Measurements from ENCODE around the gene PRR18.
"Not testable (repeated sequence)": the region's sequence is repeated elsewhere in the genome, so short reads cannot be mapped to it uniquely, and the experiment has no call there.

The PRR18 gene, protein sequence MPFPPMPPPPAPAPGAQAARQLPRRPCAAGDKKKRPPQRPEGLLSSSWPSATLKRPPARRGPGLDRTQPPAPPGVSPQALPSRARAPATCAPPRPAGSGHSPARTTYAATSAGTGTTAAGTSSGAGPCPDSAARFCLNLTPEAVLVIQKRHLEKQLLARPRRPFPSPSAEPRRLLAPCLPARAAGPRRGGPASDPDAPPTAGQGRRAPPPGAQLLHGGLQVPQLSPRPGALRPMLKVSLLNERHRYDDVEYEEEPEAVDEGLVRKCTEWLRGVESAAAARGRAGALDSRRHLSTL

DNA sequence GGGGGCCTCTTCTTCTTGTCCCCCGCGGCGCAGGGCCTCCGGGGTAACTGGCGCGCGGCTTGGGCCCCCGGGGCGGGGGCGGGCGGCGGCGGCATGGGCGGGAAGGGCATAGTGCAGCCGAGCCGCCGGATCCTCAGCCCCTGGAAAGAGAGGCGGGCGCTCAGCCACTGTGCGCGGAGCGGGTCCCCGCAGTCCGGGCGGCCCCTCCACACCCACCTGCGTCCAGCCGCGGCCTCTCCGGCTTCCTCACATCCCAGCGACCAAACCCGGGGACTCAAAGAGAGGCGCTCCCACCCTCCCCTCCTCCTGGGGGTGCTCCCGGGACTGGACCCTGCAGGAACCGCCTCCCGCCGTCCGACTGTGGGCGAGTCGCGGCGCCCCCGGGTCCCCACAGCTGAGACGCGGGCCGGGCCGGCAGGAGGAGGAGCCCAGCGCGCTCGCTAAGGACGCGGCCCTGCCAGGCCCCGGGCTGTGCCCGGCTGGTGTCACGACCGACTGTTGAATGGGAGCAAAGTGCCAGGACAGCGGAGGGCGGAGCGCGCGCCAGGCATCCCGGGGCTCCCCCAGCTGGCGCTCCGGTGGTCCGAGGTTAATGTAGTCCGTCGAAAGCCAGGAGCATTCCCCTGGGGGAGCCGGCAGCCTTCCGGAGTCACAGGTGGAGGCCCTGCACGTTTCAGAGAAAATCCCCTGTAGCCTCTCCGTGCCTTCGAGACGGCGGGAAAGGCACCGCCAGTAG, at the start of gene PRR18:
Gene PRR18 (minus strand): TSS at position 360 of the 736 bp plus-strand sequence. CDS start 250 bp downstream, at position 110.
- no peak for DNase-seq (ENCODE audit: extremely low read depth in 1 of 2, low read depth in 1 of 2)

DNA sequence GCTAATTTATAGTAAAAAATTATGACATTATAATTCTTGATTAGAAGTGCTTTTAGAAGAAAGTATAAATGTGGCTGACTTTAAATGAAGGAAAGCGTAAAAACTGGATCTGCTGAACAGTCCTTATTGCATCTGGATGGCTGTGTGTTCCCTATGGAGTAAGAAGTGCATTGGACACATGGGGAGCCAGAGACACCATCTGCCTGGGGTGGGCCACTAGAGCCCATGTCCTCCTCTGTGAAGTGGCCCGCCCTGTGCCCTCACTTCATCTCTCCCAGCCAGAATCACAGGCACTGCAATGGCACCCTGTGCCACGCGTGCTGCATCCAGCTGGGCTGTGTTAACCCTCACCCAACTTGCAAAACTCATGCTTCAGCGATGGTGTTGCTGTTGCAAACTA, 47.4 kb upstream of the PRR18 start:
- DNase-seq (ENCODE audit: extremely low read depth in 1 of 2, low read depth in 1 of 2), result no peak

DNA sequence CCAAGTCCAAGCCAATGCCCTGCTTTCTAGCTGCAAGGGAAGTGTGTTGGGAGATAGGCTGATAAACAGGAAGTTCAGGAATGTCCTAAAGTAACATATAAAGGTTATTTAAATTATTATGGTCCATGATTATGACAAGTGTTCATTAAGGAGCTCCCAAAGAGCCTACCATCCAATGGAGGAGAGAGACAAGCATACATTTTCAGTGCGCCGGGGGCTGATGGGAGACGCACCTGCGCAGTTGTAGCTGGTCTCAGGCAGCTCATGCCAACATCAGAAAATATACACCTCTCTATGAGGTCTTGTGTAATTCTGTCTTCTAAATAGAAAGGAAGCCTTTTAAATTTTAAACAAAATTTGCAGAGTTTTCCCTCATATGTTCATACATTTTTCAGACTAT, 46.8 kb upstream of the PRR18 start:
- no peak for DNase-seq (ENCODE audit: extremely low read depth in 1 of 2, low read depth in 1 of 2)

DNA sequence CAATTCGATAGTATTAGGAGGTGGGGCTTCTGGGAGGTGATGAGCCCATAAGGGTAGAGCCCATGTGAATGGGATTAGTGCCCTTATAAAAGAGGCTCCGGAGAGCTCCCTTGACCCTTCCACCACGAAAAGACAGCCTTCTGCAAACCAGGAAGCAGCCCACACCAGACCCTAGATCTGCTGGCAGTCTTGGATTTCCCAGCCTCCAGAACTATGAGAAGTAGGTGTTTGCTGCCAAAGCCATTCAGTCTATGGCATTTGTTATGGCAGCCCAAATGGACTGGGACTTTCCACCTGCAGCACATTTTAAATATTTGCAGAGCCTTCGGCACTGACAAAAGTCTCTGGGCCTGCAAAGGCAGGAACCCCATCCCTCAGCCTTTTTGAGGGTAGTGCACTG, 46.0 kb upstream of the PRR18 start:
- no peak for DNase-seq (ENCODE audit: extremely low read depth in 1 of 2, low read depth in 1 of 2)

DNA sequence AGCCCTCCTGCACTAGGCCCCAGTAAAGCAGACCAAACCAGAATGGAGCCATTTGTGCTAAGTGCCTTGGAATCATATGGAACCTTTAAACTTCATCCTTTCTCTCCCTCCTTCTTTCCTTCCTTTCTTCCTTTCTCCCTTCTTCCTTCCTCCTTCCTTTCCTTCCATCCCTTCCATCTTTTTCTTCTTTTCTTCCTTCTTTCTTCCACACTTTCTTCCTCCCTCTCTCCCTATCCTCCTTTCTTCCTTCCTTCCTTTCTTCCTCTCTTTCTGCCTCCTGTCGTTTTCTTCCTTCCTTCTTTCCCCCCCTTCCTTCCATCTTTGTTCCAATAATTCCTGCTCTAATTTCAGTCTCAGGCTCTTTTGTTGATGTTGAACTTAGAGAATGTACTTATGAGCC, 45.3 kb upstream of the PRR18 start:
- DNase-seq (ENCODE audit: extremely low read depth in 1 of 2, low read depth in 1 of 2), result no peak

DNA sequence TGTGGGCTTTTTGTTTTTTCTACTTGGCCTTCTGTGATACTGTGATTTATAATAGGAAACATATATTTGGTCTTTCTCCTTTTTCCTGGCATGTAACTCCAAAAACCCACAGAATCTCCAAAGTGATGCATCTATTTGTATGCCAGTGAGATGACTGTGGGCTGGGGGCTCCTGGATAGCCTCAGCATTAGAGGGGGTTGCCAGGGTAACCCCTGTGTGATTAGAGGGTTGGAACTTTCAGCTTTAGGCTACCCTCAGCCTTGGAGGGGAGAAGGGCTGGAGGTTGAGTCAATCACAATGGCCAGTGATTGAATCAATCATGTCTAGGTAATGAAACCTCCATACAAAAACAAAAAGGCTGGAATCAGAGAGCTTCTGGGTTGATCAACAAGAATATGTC, 44.7 kb upstream of the PRR18 start:
- no peak for DNase-seq (ENCODE audit: extremely low read depth in 1 of 2, low read depth in 1 of 2)

DNA sequence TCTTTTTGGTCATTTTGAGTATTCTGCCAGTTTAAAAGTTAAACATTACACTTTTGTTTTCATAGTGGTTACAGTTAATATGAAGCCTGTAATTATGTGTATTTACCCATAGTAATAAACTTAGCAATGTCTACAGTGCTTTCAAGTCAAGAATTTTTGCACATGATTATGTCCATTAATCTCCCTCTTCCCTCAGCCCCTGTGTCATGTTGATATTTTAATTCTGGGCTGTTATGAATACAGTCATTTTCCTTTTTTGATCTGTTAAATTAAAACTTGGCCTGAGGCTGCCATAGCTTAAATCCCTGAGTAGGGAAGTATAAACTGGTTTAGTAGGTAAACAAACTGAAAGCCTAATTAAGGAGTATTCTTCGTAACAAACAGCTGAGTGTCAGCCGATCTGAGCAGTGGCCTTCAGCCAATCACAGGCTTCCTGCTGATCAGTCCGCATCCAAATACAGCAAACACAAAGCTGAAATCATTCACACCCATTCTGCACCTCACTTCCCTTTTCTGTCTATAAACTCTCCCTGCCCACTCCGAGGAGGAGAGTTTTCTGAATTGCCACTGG, 43.6 kb upstream of the PRR18 start:
- no peak for DNase-seq (ENCODE audit: extremely low read depth in 1 of 2, low read depth in 1 of 2)

DNA sequence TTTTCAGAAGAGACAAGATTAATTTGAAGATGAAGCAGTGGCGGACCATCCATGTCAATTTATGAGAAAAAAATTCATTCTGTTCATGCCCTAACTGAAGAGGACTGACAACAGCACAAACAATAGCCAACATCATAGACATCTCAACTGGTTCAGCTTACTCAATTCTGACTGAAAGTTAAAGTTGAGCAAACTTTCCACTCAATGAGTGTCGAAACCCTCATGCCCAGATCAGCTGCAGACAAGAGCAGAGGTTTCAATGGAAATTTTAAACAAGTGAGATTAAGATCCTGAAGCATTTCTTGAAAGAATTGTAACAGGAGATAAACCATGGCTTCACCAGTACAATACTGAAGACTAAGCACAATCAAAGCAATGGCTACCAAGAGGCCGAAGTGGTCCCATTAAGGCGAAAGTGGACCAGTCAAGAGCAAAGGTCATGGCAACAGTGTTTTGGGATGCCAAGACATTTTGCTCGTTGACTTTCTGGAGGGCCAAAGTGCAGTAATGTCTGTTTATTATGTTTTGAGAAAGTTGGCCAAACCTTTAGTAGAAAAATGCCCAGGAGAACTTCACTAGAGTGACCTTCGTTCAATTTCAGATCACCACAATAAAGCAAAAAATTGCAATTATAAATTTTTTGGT, 40.2 kb upstream of the PRR18 start:
- DNase-seq (ENCODE audit: extremely low read depth in 1 of 2, low read depth in 1 of 2), result no peak

DNA sequence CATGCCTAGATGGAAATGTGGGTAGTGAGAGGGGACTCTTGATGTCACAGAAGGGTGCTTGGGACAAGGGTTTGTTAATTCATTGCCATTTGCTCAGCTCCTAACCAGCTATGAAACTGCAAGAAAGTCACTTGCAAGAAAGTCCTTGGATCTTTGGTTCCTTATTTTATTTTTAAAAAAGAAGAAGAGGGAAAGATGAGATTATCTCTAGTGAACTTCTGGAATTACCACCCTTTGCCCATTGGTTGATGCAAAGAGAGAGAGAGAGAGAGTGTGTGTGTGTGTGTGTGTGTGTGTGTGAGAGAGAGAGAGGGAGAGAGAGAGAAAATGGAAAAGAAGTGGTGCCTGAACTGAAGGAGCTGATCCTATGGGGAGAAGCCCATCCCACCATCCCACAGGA, 38.8 kb upstream of the PRR18 start:
- DNase-seq (ENCODE audit: extremely low read depth in 1 of 2, low read depth in 1 of 2), result no peak

DNA sequence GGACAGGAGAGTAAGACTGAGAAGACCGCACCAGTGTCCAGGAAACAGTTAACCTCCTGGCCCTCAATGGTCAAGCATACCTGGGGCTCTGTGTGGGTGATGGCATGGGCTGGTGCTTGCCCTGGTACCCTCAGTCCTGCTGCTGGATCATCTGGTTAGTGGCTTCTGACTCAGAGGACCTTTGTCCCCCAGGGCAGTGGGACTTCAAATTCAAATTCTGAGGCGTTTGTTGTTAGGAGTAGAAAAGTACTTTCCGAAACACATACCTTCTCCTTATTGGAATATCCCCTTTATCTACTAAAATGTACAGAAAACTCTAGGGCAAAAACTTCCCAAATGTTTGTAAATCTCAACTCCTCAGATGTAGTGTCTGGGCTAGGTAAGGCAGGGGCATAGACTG, 38.3 kb upstream of the PRR18 start:
- DNase-seq (ENCODE audit: extremely low read depth in 1 of 2, low read depth in 1 of 2), result no peak

DNA sequence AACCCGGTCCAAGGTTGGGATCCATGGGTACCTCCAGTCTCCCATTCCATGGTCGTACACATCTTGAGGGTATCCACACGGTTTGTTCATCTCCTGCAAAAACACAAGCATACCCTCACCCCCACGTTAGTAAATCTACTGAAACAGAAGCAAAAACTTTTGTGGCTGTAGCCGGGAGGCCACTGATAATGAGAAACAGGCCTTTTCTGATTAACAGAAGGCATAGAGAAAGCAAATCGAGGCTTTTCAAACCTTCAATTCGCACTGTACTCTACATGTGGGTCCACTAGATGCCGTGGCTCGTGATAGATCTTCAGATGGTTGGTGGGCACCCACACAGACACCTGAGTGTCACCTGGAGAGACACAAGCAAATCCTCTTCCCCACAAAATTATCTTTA, 37.5 kb upstream of the PRR18 start:
- not testable (repeated sequence) for DNase-seq (ENCODE audit: extremely low read depth in 1 of 2, low read depth in 1 of 2)

DNA sequence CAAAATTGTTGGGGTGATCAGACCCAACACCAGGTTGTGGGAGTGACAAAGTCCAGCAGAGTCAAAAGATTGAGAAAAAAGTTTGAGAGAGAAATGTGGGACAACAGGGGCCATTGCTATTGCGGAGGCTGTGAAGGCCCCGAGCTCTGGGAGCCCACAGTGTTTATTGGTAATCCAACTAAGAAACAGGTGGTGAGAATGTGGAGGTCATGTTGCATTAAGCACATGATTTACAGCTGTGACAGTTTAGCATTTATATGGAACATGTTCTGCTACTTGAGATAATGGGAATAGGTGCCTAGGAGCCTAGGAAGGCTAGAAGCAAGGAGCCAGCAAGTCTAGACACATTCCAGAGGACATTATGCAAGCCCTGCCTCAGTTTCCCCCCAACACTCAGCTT, 36.7 kb upstream of the PRR18 start:
- DNase-seq (ENCODE audit: extremely low read depth in 1 of 2, low read depth in 1 of 2), result not testable (repeated sequence)

DNA sequence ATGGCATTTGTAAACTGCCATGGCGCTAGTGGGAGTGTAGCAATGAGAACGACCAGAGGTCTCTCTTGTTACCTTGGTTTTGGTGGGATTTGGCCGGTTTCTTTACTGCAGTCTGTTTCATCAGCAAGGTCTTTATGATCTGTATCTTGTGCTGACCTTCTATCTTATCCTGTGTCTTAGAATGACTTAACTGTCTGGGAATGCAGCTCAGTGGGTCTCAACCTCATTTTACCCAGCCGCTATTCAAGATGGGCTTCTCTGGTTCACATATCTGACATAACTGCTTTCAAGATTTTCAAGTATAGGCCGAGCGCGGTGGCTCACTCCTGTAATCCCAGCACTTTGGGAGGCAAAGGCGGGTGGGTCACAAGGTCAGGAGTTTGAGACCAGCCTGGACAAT, 36.0 kb upstream of the PRR18 start:
- no peak for DNase-seq (ENCODE audit: extremely low read depth in 1 of 2, low read depth in 1 of 2)

DNA sequence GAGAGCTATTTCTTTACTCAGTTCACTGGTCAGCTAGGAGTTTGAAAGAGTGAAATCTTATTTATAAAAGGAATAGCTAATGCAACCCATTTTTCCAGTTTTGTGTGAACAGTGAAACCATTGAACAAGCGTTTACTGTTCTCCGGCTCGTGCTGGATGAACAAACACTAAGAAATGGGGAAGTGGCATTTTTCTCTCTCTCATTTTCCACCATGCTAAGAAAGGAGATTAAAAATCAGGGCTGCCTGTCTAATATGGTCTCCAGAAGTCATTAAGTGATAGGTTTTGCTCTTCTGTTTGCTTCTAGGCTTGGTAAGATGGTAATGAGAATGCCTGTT, 34.9 kb upstream of the PRR18 start:
- no peak for DNase-seq (ENCODE audit: extremely low read depth in 1 of 2, low read depth in 1 of 2)

DNA sequence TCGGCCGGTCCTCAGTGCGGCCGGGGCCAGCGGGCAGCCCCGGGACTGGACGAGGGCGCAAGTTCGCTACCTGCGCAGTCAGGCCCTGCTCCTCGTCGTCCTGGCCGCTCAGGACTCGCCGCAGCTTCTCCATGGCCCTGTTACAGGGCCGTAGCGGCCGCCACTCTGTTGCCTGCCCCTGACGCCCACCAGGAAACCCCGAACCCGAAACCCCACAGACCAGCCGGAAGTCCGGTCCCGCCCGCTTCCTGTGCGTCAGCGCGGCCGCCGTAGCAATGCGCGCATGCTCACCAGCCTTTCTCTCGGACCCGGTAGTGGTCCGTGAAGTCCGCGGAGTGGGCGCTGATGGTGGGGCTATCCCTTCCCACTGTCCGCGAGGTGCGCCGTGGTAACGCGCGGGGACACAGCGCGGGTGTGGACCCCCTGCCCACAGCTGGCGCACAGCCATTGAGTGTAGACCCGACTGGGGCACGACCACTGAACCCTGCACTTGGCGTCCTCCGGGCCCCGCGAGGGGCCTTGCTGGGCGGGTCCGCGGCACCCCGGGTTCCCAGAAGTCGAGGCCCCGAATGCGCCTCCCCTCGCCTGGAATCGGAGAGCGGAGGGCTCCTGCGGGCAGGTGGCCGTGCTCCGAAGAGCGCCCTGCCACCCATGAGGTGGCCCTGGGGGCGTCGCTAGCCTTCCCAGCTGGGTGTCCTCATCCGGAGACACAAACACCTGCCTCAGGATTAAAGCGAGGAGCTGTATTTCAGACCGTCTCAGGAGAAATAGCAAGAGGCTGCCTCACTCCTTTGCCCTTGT, 34.4 kb upstream of the PRR18 start, which contains the start of gene SFT2D1:
Gene SFT2D1 (minus strand): TSS at position 197 of the 801 bp plus-strand sequence. CDS start 64 bp downstream, at position 133.
- peak; percentile 31 to 68 for DNase-seq (ENCODE audit: extremely low read depth in 1 of 2, low read depth in 1 of 2)

DNA sequence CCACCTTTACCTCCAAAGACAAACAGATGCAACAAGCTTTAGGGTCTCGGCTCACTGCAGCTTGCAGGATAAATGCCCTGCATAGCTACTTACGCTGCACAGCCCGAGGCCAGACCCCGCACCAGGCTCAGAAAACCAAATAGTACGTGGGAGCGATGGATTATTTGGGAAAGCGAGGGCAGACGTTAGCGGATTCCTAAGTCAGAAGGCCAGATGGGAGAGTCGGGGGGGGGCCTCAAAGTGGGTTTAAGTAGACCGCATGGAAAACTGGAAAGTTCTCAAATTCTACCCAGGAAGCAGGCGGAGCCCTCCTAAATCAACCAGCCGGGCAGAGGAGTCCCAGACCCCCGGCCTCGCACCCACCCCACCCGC, 33.8 kb upstream of the PRR18 start:
- no peak for DNase-seq (ENCODE audit: extremely low read depth in 1 of 2, low read depth in 1 of 2)

DNA sequence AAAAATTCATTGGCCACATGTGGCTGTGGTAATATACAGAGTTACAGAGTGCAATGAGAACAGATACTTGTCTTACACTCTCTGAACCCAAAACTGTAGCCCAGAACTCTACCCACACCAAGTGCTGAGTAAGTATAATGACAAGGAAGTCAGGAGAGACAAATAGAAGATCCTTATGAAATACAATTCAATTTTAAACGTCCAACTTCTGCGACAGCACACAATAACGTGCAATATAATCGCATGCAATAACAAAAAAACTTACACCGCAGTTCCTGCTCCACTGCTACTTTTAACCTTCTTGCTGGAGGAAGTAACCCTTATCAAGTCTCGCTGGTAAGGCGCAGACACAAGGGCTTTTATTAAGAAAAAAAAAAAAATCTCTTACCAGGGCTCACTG, 33.3 kb upstream of the PRR18 start:
- no peak for DNase-seq (ENCODE audit: extremely low read depth in 1 of 2, low read depth in 1 of 2)

DNA sequence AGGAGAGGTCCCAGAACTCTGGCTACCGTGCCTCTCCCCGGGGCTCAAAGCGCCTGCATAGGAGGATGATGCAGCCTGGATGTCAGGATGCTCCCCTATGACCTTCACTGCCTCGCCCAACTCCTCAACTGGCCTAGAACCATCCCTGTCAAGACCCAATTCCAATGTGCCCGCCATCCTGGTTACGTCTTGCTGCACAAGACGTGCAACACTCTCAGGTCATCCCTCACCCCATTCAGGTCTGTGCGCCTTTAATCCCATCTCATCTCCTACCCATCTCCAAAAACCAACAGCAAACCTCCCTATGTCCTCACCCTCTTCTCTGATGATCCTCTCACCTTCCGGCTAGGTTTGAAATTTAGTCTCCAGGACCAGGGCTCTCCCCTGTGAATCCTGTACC, 30.7 kb upstream of the PRR18 start:
- DNase-seq (ENCODE audit: extremely low read depth in 1 of 2, low read depth in 1 of 2), result no peak

DNA sequence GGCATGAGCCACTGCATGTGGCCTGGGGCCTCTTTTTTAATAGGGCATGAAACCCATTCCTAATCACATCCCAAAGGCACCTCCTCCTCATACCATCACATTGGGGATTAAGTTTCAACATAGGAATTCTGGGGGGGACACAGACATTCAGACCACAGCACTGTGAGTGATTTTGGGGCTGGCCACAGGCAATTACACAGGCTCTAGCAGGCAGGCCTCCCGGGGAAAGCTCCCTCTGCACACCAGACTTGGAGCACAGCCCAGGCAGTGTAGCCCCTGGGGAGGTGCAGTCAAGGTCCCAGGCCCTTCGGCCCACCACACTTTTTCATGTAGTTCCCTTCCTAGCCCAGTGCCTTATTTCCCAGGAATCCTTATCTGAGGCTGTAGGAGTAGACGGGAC, 28.7 kb upstream of the PRR18 start:
- DNase-seq (ENCODE audit: extremely low read depth in 1 of 2, low read depth in 1 of 2), result no peak

DNA sequence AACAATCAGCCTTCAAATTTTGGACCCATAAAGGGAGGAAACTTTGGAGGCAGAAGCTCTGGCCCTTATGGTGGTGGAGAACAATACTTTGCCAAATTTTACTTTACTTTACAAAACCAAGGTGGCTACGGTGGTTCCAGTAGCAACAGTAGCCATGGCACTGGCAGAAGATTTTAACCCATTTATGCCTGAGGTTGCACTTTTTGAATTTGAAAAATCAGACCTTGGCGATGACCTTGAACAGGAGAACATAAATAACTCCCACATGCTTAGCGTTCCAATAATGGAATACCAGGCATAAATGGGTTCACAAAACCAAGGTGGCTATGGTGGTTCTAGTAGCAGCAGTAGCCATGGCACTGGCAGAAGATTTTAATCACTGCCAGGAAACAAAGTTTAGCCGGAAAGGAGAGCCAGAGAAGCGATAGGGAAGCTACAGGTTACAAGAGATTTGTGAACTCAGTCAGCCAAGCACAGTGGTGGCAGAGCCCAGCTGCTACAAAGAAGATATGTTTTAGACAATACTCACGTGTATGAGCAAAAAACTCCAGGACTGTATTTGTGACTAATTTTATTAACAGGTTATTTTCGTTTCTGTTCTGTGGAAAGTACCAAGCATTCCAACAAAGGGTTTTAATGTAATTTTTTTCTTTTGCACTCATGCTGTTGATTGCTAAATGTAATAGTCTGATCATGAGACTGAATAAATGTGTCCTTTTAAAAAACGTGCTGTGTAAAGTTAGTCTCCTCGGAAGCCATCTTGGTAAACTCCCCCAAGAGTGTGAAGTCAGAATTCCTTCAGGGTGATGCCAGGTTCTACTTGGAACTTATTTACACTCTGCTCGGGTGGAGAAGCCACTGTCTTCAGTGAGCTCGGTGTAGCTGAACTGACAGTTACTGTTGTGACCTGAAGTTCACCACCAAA, 27.4 kb upstream of the PRR18 start:
- no peak for DNase-seq (ENCODE audit: extremely low read depth in 1 of 2, low read depth in 1 of 2)

Measured in activated CD8-positive, alpha-beta memory T cell treated with anti-CD3 and anti-CD28 coated beads for 1 hour (primary cell).